Activated CD4-positive, alpha-beta T cell treated with anti-CD3 and anti-CD28 coated beads for 48 hours (primary cell): ENCODE data around the gene OAF.
A peak's percentile ranks its signal among the peaks of the same experiment; 100 is the strongest.
"Not testable (repeated sequence)": the region's sequence is repeated elsewhere in the genome, so short reads cannot be mapped to it uniquely, and the experiment has no call there.

Experiments
- DNase-seq: peaks from one replicate; pipeline ENCODE4 v3.0.0-alpha.2; 2020

The OAF gene

DNA sequence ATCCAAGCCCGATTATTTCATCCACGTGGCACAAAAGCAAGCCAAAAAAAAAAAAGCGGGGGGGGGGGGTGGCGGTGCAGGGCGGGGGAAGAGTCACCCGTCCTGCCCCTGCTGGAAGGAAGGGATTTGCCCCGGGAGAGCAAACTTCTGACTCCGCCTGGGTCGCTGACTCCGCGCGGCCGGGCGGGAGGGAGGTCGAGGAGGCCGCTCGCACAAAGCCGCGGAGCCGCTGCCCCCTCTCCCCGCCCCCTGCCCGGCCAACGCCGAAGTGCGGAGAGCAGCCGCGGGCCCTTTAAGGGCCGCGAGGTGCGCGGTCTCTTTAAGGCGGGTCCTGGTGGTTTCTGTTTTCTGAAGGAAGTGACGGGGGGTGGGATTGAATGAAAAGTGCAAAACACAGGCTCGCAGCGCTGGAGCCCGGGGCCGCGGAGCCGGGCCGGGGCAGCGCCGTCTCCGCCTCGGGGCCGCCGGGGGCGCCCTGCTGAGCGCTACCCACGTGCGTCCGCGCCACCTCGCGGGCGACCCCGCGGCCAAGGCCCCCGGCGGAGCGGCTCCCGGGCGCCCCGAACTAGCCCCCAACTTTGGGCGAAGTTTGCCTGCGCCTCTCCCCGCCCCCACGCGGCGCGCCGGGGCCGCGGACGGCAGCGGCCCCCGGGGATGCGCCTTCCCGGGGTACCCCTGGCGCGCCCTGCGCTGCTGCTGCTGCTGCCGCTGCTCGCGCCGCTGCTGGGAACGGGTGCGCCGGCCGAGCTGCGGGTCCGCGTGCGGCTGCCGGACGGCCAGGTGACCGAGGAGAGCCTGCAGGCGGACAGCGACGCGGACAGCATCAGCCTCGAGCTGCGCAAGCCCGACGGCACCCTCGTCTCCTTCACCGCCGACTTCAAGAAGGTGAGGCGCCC lies at the start of gene OAF:
OAF (plus strand) TSS at position 407 of the 896 bp plus-strand sequence; CDS start at position 655, 248 bp downstream.
- DNase-seq: peak; percentile 62

DNA sequence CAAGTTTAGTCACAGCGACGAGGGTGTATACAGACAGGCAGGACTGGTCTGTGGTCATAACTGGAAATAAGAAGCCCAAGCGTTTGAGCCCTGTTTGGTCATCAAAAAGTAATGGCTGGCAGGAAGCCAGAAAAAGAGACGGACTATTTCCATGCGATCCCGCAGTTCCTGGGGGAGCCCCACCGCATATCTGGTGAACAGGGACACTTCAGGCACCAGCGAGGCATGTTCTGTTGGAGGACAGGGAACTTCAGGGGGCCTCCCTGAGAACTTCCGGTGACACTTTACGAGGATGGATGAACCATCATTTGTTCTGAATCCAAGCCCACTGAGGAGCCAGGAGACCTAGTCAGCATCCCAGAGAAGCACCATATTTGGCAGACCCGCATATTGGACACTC lies 43.2 kb upstream of the OAF start:
- DNase-seq: no peak

GRCh38 chr11:120168108-120168959 lies 42.5 kb upstream of the OAF start:
- DNase-seq: no peak

DNA sequence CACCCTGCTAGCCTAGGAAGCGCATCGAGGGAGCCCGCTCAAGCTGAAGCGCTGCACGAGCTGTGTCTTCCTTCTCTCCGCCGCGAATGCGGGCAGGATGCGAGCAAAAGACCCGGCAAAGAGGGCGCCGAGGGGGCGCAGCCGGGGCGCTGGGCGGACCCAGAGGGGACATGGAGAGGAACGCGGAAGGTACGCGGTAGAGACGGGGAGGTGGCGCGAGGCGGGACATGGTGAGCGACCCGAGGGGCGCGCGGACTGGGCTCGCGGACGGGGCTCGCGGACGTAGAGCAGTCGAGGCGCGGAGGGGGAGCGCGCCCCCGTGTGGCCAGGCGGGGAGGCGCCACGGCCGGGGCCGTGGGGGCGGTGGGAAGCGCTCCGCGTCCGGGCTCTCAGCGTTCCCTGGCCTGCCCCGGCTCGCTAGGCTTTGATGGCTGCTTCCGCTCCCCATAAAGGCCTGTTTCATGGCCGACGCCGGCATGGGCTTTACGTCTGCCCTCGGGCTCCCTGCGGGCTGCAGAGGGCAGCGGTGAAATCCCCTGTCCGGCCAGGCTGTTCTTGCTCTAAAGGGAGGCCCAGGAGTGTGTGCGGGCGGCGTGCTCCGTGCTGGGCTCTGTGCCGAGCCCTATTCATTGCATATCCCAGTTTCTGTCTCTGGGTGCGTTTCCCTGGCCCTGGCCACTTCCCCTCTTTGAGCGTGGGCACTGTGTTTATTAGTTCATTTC lies 41.7 kb upstream of the OAF start:
- DNase-seq: peak; percentile 71

DNA sequence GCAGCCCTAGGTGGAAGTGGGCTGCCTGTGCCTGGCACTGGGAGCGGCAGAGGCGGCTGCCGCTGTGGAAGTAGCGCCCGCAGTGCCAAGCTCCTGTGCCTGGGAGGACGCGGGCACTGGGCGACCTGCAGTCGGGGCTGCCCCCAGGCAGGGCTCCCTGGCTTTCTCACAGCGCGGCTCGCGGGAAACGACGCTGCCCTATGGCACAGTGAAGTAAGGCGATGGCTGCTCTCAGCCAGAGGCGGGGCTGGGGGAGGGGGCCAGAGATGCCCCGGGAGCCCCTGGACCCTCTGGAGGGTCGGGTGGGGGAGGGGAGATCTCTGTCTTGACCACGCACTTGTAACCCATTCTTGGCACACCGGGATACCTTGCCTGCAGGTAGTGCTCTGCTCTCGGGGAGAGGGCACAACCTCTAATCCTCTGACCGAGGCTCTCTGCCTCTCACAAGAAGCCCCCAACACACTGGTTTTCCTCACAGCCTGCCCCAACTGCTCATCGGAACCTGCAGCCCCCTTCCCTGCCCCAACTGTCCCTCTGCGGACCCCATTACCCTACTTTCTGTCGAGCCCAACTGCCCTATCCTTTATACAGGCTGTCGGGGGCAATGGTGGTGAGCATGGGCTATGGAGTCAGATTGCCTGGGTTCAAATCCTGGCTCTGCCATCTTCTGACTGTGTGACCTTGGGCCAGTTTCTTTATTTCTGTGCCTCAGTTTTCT lies 40.7 kb upstream of the OAF start:
- DNase-seq: no peak

DNA sequence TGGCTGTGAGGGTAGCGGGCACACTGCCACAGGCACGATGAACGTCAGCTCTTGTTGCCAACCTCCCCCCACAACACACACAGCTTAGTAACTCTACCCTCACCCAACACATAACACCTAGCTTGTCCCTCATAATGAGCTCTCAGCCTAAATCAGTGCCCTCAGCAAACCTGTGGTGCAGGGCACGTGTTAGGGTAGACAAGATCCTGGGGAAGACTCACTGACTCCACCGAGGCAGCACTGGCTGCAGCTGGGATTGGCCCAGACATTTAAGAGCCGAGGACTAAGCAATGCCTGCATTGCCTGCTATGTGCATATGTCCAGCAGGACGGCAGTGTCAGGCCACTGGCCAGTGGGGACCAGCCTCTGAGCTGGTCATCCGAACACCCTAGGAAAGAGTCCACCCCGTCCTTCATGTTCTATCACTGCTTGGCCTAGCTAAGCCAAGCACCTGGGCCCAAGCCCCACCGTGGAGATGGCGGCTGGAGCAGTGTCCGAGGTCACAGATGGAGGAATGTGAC lies 40.0 kb upstream of the OAF start:
- no peak for DNase-seq

DNA sequence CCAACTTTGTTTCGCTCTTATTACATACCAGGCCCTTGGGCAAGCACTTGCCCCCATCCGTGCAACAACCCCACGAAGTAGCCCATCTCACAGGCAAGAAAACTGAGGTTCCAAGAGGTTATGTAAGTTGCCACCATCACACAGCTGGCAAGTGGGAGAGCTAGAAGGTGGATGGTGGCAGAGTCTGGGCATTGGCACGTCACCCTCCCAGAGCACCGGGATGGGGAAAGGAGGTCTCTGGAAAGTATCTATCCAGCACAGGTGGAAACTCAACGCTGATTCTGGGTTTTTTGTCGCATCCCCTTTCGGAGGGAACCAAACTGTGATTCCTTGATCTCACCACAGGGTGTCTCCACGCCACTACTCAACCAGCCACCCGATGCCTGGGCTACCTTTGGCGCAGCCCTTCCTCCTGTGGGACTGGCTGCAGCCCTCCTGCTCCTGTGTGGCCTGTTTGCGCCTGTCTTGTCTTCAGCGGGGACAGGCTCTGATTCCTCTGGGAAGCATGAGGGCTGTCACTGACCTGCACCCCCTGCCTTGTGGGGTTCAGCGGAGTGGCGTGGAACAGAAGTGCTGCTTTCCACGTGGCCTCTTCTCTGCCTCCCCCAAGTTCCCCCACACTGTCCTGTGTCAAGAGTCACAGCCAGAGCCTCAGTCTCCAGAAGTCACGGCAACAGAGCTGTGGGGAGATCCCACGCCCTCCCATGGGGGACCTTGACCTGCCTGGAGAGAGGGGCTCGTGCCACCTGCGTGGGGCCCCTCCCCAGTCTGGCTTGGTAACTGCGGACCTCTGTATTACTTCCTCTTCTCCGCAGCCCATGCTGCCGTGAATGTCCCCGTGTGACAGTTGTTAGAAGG lies 38.5 kb upstream of the OAF start:
- DNase-seq: peak; percentile 69

GRCh38 chr11:120173019-120173705 lies 37.7 kb upstream of the OAF start:
- no peak for DNase-seq

DNA sequence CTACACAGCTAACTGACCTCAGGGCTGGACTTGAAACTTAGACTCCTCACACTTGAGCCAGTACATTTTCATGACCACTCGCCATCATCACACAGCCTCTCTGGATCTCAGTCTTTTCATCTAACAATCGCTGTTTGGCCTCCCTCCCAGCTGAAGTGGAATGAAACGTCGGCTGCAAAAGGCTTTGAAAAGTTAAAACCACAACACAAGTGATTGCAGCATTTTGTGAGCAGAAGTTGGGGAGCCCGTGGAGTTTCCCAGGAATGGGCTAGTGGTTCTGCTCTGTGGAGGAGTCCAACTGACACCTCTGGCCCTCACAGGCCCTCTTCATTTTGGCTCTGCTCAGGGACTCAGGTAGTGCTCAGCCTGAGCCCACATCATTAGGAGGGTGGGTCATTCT lies 37.0 kb upstream of the OAF start:
- DNase-seq: no peak

DNA sequence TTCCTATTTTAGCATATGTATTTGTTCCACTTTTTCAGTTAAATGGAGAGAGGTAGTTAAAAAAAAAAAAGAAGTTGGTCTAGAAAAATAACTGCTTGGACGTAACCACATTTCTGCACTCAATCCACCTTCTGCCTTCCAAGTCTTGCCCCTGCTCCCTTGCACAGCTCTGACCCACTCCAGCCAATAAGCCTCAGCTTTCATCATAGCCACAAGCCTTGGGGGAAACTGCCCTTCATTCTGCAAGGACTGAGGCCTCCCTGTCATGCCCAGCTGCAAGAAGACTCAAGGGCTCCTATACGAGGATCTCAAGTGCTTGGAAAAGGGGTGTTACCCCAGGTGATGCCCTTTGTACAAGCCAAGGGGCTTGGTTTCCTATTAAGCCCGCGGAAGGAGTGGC lies 36.0 kb upstream of the OAF start:
- no peak for DNase-seq

GRCh38 chr11:120178561-120179056 lies 32.2 kb upstream of the OAF start:
- DNase-seq: no peak

- no peak for DNase-seq
Observed at GRCh38 chr11:120179057-120179672, 31.7 kb upstream of the OAF start.

GRCh38 chr11:120180063-120180462 lies 30.8 kb upstream of the OAF start:
- DNase-seq: not testable (repeated sequence)

DNA sequence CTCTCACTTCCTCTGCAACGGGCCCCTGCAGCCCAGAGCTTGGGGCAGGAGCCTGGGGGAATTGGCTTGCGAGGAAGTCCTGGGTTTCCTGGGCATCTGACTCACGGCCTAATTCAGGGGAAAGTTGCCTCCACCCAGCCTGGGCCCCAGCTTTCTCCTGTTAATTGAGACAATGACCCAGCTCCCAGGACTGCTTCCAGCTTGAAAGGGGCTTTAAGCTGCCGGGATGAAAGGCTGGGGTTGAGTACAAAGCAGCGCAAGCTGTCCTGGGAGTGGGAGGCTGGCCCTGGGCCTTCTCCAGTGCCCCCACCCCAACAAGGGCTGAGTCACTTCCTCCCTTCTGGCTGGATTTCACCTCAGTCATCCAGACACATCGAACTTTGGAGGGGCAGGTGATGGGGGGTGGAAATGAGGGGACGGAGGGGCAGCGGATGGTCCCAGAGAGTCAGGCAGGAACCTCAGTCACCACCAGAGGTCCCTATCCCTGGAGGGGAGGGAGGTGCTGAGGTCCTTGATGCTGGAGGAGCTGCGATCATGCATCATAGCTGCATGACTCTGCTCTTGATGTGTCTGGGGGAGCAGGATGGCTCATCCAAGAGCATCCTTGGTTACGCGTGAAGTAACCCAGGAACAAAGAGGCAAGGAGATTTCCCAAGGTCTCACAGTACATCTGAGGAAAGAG lies 30.1 kb upstream of the OAF start:
- no peak for DNase-seq

GRCh38 chr11:120181376-120181975 lies 29.4 kb upstream of the OAF start:
- DNase-seq: no peak

- no peak for DNase-seq
Observed at GRCh38 chr11:120182372-120182771, 28.5 kb upstream of the OAF start.

DNA sequence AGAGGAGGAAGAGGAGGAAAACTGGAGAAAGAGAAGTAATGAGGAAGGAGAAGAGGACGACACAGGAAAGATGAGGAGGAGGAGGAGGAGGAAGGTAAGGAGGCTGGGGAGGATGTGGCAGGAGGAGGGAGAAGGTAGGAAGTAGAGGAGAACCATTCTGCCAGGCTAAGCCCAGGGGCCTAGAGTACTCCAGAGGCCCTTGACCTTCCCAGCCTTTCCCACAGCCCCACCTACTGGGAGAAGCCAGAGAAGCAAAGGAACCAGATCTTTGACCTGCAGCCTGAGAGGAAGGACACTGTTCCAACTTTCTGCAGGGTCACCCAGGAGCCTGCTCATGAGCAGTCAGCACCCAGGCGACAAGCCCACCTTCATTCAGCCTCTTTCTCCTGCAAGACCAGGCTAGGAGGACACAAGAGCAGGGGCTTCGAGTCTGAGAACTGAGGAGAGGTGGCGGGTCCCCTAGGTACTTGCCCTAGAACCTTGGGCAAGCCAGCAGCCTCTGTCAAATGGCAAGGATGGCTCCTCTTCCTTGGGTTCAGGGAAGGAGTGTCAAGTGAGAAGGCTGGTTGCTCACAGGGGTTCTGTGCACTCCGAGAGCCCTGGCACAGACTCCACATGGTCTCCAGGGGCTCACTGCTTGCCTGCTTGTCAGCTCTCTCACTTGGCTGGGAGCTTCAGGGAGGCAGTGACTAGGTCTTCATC lies 27.9 kb upstream of the OAF start:
- no peak for DNase-seq

DNA sequence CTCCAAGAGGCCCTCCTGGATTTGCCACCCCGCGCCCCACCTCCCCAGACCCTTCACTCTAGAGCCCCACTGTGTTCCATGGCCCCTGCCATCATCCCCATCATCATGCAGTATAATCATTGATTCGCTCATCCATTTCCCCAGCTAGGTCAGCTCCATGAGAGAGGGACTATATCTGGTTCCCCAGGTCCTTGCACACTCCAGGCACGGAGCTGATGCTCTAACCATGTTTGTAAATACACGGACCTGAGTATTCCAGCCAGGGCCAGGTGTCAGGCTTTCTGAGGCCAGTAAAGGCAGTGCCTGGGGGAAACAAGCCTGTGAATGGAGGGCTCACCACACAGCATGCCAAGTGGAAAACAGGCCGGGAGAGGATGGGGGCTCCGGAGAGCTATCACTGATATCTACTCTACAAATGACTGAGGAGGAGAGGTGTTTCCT lies 27.1 kb upstream of the OAF start:
- no peak for DNase-seq
